ENCODE data around the gene KLHL11. TPM values are rescaled to one million over a fixed set of nuclear protein-coding genes. Genes with fewer than 3 reads are reported as not detected.
A peak's percentile ranks its signal among the peaks of the same experiment; 100 is the strongest.
"Not testable (repeated sequence)": the region's sequence is repeated elsewhere in the genome, so short reads cannot be mapped to it uniquely, and the experiment has no call there.

KLHL11 gene
- total RNA-seq, 4 donors from 2014 or later, result 19.7 to 73.3 (median 38.5) TPM

GRCh38 chr17:41837761-41838538, 27.3 kb downstream of the KLHL11 start, which contains the start of gene KLHL10:
KLHL10 (plus strand) TSS chr17:41837825; CDS start chr17:41837933, 108 bp downstream.
- H3K36me3 ChIP-seq, result no peaks in the 10 kb centered on the region
- H3K27me3 ChIP-seq, result no peaks in the 10 kb centered on the region
- DNase-seq, result no peak
- intact Hi-C loops (cut with DNase I; ENCODE audit: low total_unique reads), result no loop called here
- no peaks in the 10 kb centered on the region for H3K9me3 ChIP-seq
- H3K4me3 ChIP-seq, result peak within 1 kb of the TSS in 1 of 2 donors; percentile 70
- peak within 1 kb of the TSS in 1 of 2 donors; percentile 87 for H3K27ac ChIP-seq
- H3K4me1 ChIP-seq, result no peaks in the 10 kb centered on the region
- TF ChIP-seq CTCF (IDR thresholded peaks at IDR 0.05) (no peak), POLR2A (IDR thresholded peaks at IDR 0.05) (no peak)

GRCh38 chr17:41836550-41837196, 28.6 kb downstream of the KLHL11 start:
- Histone ChIP-seq H3K36me3 (no peaks in the 10 kb centered on the region), H3K27me3 (no peaks in the 10 kb centered on the region), H3K27ac (peak overlapping the region; percentile 84 to 87), H3K4me3 (peak overlapping the region; percentile 70 to 79), H3K4me1 (no peaks in the 10 kb centered on the region), H3K9me3 (no peaks in the 10 kb centered on the region)
- TF ChIP-seq POLR2A (IDR thresholded peaks at IDR 0.05) (no peak), CTCF (IDR thresholded peaks at IDR 0.05) (no peak)
- intact Hi-C loops (cut with DNase I; ENCODE audit: low total_unique reads), result no loop called here
- DNase-seq, result no peak

- peak; percentile 52 to 68 for DNase-seq
- intact Hi-C loops (cut with DNase I; ENCODE audit: low total_unique reads), result no loop called here
- Histone ChIP-seq H3K36me3 (no peaks in the 10 kb centered on the region), H3K27me3 (no peaks in the 10 kb centered on the region), H3K4me1 (no peaks in the 10 kb centered on the region), H3K4me3 (peak within 1 kb of the TSS; percentile 70 to 79), H3K9me3 (no peaks in the 10 kb centered on the region), H3K27ac (peak within 1 kb of the TSS; percentile 84 to 87)
- TF ChIP-seq CTCF (IDR thresholded peaks at IDR 0.05) (peak in 1 of 4 experiments; percentile 3), POLR2A (IDR thresholded peaks at IDR 0.05) (peak in 1 of 2 donors; percentile 58)
Observed at GRCh38 chr17:41835800-41836549, 29.2 kb downstream of the KLHL11 start, which contains the start of gene NT5C3B. NT5C3B (minus strand) TSS chr17:41836232; CDS start chr17:41836193, 39 bp downstream.

- peak overlapping the region; percentile 84 to 87 for H3K27ac ChIP-seq
- H3K36me3 ChIP-seq, result no peaks in the 10 kb centered on the region
- H3K4me3 ChIP-seq, result peak overlapping the region; percentile 70 to 79
- H3K4me1 ChIP-seq, result no peaks in the 10 kb centered on the region
- H3K9me3 ChIP-seq, result no peaks in the 10 kb centered on the region
- no peaks in the 10 kb centered on the region for H3K27me3 ChIP-seq
- no peak for DNase-seq
- intact Hi-C loops (cut with DNase I; ENCODE audit: low total_unique reads), result no loop called here
- TF ChIP-seq POLR2A (IDR thresholded peaks at IDR 0.05) (no peak), CTCF (IDR thresholded peaks at IDR 0.05) (no peak)
Observed at GRCh38 chr17:41835214-41835799, 29.9 kb downstream of the KLHL11 start.

GRCh38 chr17:41829961-41830360, 35.3 kb downstream of the KLHL11 start:
- peak in 1 of 2 donors; percentile 2 for DNase-seq
- H3K4me3 ChIP-seq; H3K9me3 ChIP-seq; intact Hi-C loops (cut with DNase I; ENCODE audit: low total_unique reads); H3K4me1 ChIP-seq; H3K27ac ChIP-seq; H3K27me3 ChIP-seq; H3K36me3 ChIP-seq: not testable (repeated sequence)
